K562 (cell line): Measurements from ENCODE around the gene COL24A1. TPM values are rescaled to one million over a fixed set of nuclear protein-coding genes. Genes with fewer than 3 reads are reported as not detected.

Experiments used
- ATAC-seq: fragments of 200-7000 bp; cut with Tn5 transposase; 3 replicates; pipeline ENCODE4 v1.9.1; 2020; ENCODE audit warnings: moderate library complexity
- BruUV-seq: library from RNA; stranded (reverse); fragments of 400-500 nt; replicated peaks from 2 replicates; lab custom pipeline; 2021; lab: Mats Ljungman, UMichigan
- CTCF ChIA-PET: fragments of 300-600 bp; formaldehyde crosslinking; extraction: SDS; loops from one replicate; lab custom pipeline; 2021; ENCODE audit warnings: low intra/inter-chr PET ratio; lab: Yijun Ruan, JAX
- POLR2A ChIA-PET: fragments of 300-600, 350-650 bp; sonication (Branson Sonifier 250); formaldehyde crosslinking; extraction: SDS; loops from one replicate; lab custom pipeline; 2021; ENCODE audit warnings: antibody characterized with exemption, inconsistent platforms; lab: Yijun Ruan, JAX
- DNase-seq, 4 experiments: peaks; one replicate each; pipeline versions ENCODE4 v3.0.0 to v3.0.0-alpha.2; 2011 to 2018; ENCODE audit warnings: low spot score in 3 of 4, mixed read lengths in 3 of 4; ENCODE audit errors: extremely low read depth in 1 of 4
- FAIRE-seq: peaks from 2 replicates; lab custom pipeline; 2011; peaks lifted over from hg19 to GRCh38; lab: Jason Lieb, UNC
- H2AFZ ChIP-seq: 2 replicates; pipeline ENCODE4 v1.6.0; 2011; ENCODE audit warnings: low read depth, low read length, control low read depth, inconsistent platforms
- H3K27ac ChIP-seq: fragments of 200-600 bp; 3 replicates; pipeline ENCODE4 v1.8.0; 2011; ENCODE audit warnings: low read depth, mild to moderate bottlenecking, control low read depth, inconsistent platforms, low read length, moderate library complexity, mixed read lengths; ENCODE audit errors: extremely low read depth
- H3K27me3 ChIP-seq, 2 experiments: fragments of 300-600 bp in 1 of 2; 2 replicates in 1 of 2; 3 replicates in 1 of 2; pipeline versions ENCODE4 v1.6.0 to v1.8.0; 2011; ENCODE audit warnings: inconsistent platforms in 2 of 2, low read length in 2 of 2, mild to moderate bottlenecking in 1 of 2, mixed read lengths in 1 of 2, moderate library complexity in 1 of 2; ENCODE audit not compliant: control insufficient read depth in 2 of 2, insufficient read depth in 2 of 2
- H3K36me3 ChIP-seq: fragments of 300-600 bp; 3 replicates; pipeline ENCODE4 v1.8.0; 2011; ENCODE audit warnings: mild to moderate bottlenecking, low read length, inconsistent platforms; ENCODE audit not compliant: control insufficient read depth, insufficient read depth
- H3K4me1 ChIP-seq, 2 experiments: fragments of 200-600 bp in 1 of 2; replicated peaks in 1 of 2; 2 replicates in 1 of 2; 3 replicates in 1 of 2; pipeline versions ENCODE4 v1.5.1 to v1.8.0; 2011; ENCODE audit warnings: inconsistent platforms in 2 of 2, low read length in 2 of 2, mild to moderate bottlenecking in 1 of 2, mixed read lengths in 1 of 2, moderate library complexity in 1 of 2; ENCODE audit not compliant: control insufficient read depth in 2 of 2, insufficient read depth in 2 of 2
- H3K4me2 ChIP-seq: 2 replicates; pipeline ENCODE4 v1.6.1; 2011; ENCODE audit warnings: low read length, control low read depth, inconsistent platforms, mixed read lengths; ENCODE audit not compliant: insufficient read depth
- H3K4me3 ChIP-seq: fragments of 200-600 bp; sonication (generic), shearing (Covaris generic); 2 replicates; pipeline ENCODE4 v1.5.1; 2016; ENCODE audit warnings: control low read depth, inconsistent platforms
- H3K79me2 ChIP-seq: fragments of 200-600 bp; 3 replicates; pipeline ENCODE4 v1.8.0; 2011; ENCODE audit warnings: low read length, inconsistent platforms; ENCODE audit not compliant: control insufficient read depth, insufficient read depth
- H3K9ac ChIP-seq, 2 experiments: 2 replicates each; pipeline versions ENCODE4 v1.6.0 to v1.6.1; 2011; ENCODE audit warnings: low read depth in 2 of 2, low read length in 2 of 2, control low read depth in 1 of 2, inconsistent platforms in 1 of 2, mild to moderate bottlenecking in 1 of 2, mixed read lengths in 1 of 2; ENCODE audit not compliant: insufficient read depth in 1 of 2
- H3K9me1 ChIP-seq: one replicate; pipeline ENCODE4 v1.6.0; 2011; ENCODE audit warnings: inconsistent platforms, mild to moderate bottlenecking, low read length, moderate library complexity; ENCODE audit not compliant: control insufficient read depth, insufficient read depth
- H3K9me3 ChIP-seq: replicated peaks from 2 replicates; pipeline ENCODE4 v1.5.1; 2011; ENCODE audit warnings: low read depth, low read length, inconsistent platforms; ENCODE audit not compliant: control insufficient read depth, insufficient read depth
- H4K20me1 ChIP-seq: replicated peaks from 2 replicates; pipeline ENCODE4 v1.6.1; 2011; ENCODE audit warnings: low read length, inconsistent platforms, mixed read lengths; ENCODE audit not compliant: control insufficient read depth, insufficient read depth
- AFF4 ChIP-seq: sonication (generic); formaldehyde crosslinking; IDR thresholded peaks from 2 replicates; pipeline ENCODE4 v1.8.0; 2023; ENCODE audit warnings: mild to moderate bottlenecking, missing genetic modification reagents
- ASH1L ChIP-seq: fragments of 450-650 bp; IDR thresholded peaks from 2 replicates; pipeline ENCODE4 v1.6.1; 2018; ENCODE audit warnings: borderline replicate concordance, mild to moderate bottlenecking, low read depth; ENCODE audit not compliant: partially characterized antibody
- BRD4 ChIP-seq: fragments of 200-600 bp; sonication (generic); IDR thresholded peaks from 2 replicates; pipeline ENCODE4 v1.6.1; 2017; ENCODE audit warnings: inconsistent platforms
- CREM ChIP-seq: IDR thresholded peaks from 2 replicates; pipeline ENCODE4 v1.6.1; 2014; ENCODE audit warnings: antibody characterized with exemption, low read depth
- EGR1 ChIP-seq: fragments of 450-650 bp; conservative IDR thresholded peaks from 2 replicates; pipeline ENCODE4 v1.6.1; 2017; ENCODE audit warnings: mild to moderate bottlenecking
- KDM5B ChIP-seq: fragments of 200-600 bp; sonication (generic); IDR thresholded peaks from 2 replicates; pipeline ENCODE4 v1.6.1; 2012; ENCODE audit warnings: low read depth, mild to moderate bottlenecking, moderate library complexity, low read length, control low read depth, inconsistent platforms; ENCODE audit not compliant: insufficient replicate concordance
- KLF1 ChIP-seq: fragments of 450-650 bp; IDR thresholded peaks from 2 replicates; pipeline ENCODE4 v1.6.1; 2016; ENCODE audit warnings: missing genetic modification characterization, missing compliant biosample characterization
- NR3C1 ChIP-seq: sonication (generic); formaldehyde crosslinking; IDR thresholded peaks from 2 replicates; pipeline ENCODE4 v1.8.1; 2022; ENCODE audit warnings: missing genetic modification reagents
- PHF21A ChIP-seq: fragments of 450-650 bp; IDR thresholded peaks from 2 replicates; pipeline ENCODE4 v1.6.1; 2017; ENCODE audit warnings: low read depth, borderline replicate concordance
- POLR2AphosphoS5 ChIP-seq: IDR thresholded peaks from 2 replicates; pipeline ENCODE4 v1.6.1; 2011; ENCODE audit warnings: mild to moderate bottlenecking, low read depth, low read length, moderate library complexity; ENCODE audit not compliant: control insufficient read depth, insufficient read depth
- SIX5 ChIP-seq, 2 experiments: IDR thresholded peaks; 2 replicates each; pipeline ENCODE4 v1.6.1; 2011; ENCODE audit warnings: low read length in 2 of 2, borderline replicate concordance in 1 of 2, low read depth in 1 of 2, mild to moderate bottlenecking in 1 of 2, moderate library complexity in 1 of 2; ENCODE audit not compliant: insufficient read depth in 1 of 2
- TFAM ChIP-seq: fragments of 250-450 bp; sonication (Bioruptor Pico); conservative IDR thresholded peaks from 2 replicates; pipeline ENCODE4 v1.5.0; 2021; ENCODE audit warnings: mild to moderate bottlenecking, moderate library complexity
- THRA ChIP-seq: fragments of 450-650 bp; IDR thresholded peaks from 2 replicates; pipeline ENCODE4 v1.6.1; 2017; ENCODE audit warnings: mild to moderate bottlenecking, moderate library complexity
- XRCC4 ChIP-seq: IDR thresholded peaks from one replicate; pipeline ENCODE4 v1.6.1; 2011; ENCODE audit not compliant: insufficient read depth, insufficient read length; ENCODE audit errors: extremely low read depth
- ZBTB7A ChIP-seq: IDR thresholded peaks from 2 replicates; pipeline ENCODE4 v1.6.1; 2011; ENCODE audit warnings: low read depth, mild to moderate bottlenecking, low read length, moderate library complexity, borderline replicate concordance; ENCODE audit not compliant: control insufficient read depth
- ZNF347 ChIP-seq: fragments of 450-650 bp; formaldehyde crosslinking; IDR thresholded peaks from 2 replicates; pipeline ENCODE4 v1.4.0; 2020; ENCODE audit warnings: low read depth, mild to moderate bottlenecking, moderate library complexity
- WGBS: fragments of 100-300 bp; shearing (Covaris generic); methylation state at CpG from one replicate; pipeline ENCODE4 v1.1.6; 2016; ENCODE audit warnings: low coverage, mixed read lengths; ENCODE audit not compliant: insufficient coverage; ENCODE audit errors: missing lambda C conversion rate; 5-methylcytosine and 5-hydroxymethylcytosine counted together
- in situ Hi-C: fragments of 300-500 bp; cut with MboI; formaldehyde crosslinking; loops from 4 replicates; pipeline ENCODE4 v1.15.0; 2018; ENCODE audit warnings: inconsistent platforms, mixed read lengths
- intact Hi-C: fragments of 100-400 bp; cut with micrococcal nuclease; formaldehyde crosslinking; loops from 2 replicates; pipeline ENCODE4 v1.14.2; 2022
- polyA plus RNA-seq, 8 experiments: library from polyadenylated mRNA; depleted of rRNA in 4 of 8; stranded (reverse) in 5 of 8; unstranded in 3 of 8; fragments of >200 nt; fragmentation: Nextera tagmentation in 2 of 8; fragmentation: Illumina TruSeq in 1 of 8; extraction: Ambion mirVana in 2 of 8; extraction: Trizol in 1 of 8; gene quantifications; 2 replicates each; pipeline versions ENCODE4 v1.2.1 to v1.2.3, GENCODE V29; 2011 to 2014; ENCODE audit warnings: inconsistent platforms in 1 of 8, missing spikeins in 1 of 8
- total RNA-seq, 7 experiments: library from RNA; depleted of rRNA in 6 of 7; stranded (reverse); fragments of >200 nt in 6 of 7; fragmentation: Illumina TruSeq in 2 of 7; extraction: Trizol in 2 of 7; gene quantifications; 2 replicates each; pipeline versions ENCODE4 v1.2.1 to v1.2.3, GENCODE V29; 2011 to 2021; ENCODE audit warnings: low replicate concordance in 1 of 7

The COL24A1 gene
- total and polyA plus RNA-seq, 9 of the 15 experiments (the other 6 are each of a cell fraction or from before 2014, with no cell fraction given), result 0.01 to 0.06 (median 0.03) TPM; not detected in 2

- Histone ChIP-seq H3K9ac (no peak overlapping the region), H3K79me2 (no peaks in the 10 kb centered on the region), H3K4me3 (no peak overlapping the region), H3K27ac (no peak overlapping the region), H3K27me3 (no peaks in the 10 kb centered on the region), H3K9me1 (no peaks in the 10 kb centered on the region), H3K9me3 (no peaks in the 10 kb centered on the region), H2AFZ (no peak overlapping the region), H3K4me2 (no peak overlapping the region), H3K36me3 (no peaks in the 10 kb centered on the region), H4K20me1 (no peaks in the 10 kb centered on the region)
- ATAC-seq, result no peak
- WGBS, result 3% methylated on average over 5 of the region's 5 CpGs
- CTCF ChIA-PET, result no interaction called here
- intact Hi-C loops (no loop called here), in situ Hi-C loops (no loop called here)
- no peak for DNase-seq
- no TSS peak for BruUV-seq
- POLR2A ChIA-PET, result no interaction called here
- FAIRE-seq, result no peak
- TF ChIP-seq THRA (no peak), ZBTB7A (no peak), TFAM (no peak), SIX5 (IDR thresholded peaks at IDR 0.05; ENCODE audit: borderline replicate concordance in 1 of 2, insufficient read depth in 1 of 2, low read depth in 1 of 2, low read length in 2 of 2) (no peak), POLR2AphosphoS5 (no peak), EGR1 (no peak), KLF1 (tag) (no peak), NR3C1 (no peak), KDM5B (no peak), XRCC4 (no peak), PHF21A (no peak), BRD4 (no peak), AFF4 (CRISPR knock-in tag) (no peak), CREM (no peak), ZNF347 (CRISPR knock-in tag) (no peak), ASH1L (no peak)
- TF ChIP-seq, all 486 proteins: peak for 0
- H3K4me1 ChIP-seq, result no peaks in the 10 kb centered on the region
Observed at GRCh38 chr1:86175756-86176155, 19.2 kb upstream of the COL24A1 start.
